MV-4-11 (cell line): ENCODE measurements around the gene CALN1.

ENCODE experiments used
- DNase-seq: peaks from one replicate; lab custom pipeline; 2025; lab: John Stamatoyannopoulos, UW

CALN1 gene

DNA sequence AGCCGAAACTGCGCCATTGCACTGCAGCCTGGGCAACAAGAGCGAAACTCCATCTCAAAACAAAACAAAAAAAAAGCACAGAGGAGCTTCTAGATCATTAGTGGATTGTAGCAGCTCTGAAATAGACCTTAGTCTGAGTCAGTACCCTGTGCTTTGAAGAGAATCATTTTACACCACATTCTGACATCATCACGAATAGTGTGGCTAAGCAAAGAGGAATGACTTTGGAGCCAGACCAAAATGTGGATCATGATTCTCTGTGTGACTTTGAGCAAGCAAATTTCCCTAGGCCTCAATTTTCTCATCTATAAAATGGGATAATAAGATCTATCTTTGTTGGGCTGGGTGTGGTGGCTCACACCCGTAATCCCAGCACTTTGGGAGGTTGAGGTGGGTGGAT lies 618.9 kb downstream of the CALN1 start:
- DNase-seq, result no peak

DNA sequence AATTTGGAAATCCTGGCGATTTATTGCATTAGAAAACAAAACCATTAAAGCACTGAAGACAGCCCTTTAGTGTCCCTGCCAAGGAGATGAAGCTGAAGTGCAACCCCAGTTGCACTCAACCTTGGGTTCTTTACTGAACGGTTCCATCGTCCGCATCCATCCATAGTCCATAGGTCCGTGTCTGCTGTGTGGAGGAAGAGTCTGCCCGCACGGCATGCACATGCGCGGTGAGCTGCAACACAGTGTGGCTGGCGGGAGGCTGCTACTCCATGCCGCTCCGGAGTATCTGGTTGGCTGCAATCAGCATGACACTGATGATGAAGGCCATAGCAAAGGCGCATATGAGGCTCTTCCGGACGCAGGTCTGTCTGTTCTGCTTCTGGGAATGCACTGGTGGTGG lies 624.6 kb downstream of the CALN1 start:
- DNase-seq, result no peak

DNA sequence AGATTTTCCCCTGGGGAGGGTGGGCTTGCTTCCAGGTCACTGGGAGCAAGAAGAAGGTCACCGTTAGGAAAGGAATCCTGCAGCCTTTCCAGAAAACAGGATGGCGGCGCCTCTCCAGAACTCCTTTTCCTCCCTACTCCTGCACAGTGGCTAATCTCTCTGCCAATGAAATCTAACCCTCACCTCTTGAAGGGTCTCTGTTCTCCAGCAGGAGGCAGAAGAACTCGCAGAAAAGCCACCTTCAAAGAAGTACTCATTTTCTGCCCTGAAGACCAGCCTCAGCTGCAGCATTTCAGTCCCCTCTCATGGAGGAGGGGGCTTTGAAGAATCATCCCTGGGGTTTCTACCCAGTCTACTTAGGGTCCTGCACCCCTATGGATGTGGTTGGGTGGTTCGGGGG lies 626.9 kb downstream of the CALN1 start:
- DNase-seq, result no peak

DNA sequence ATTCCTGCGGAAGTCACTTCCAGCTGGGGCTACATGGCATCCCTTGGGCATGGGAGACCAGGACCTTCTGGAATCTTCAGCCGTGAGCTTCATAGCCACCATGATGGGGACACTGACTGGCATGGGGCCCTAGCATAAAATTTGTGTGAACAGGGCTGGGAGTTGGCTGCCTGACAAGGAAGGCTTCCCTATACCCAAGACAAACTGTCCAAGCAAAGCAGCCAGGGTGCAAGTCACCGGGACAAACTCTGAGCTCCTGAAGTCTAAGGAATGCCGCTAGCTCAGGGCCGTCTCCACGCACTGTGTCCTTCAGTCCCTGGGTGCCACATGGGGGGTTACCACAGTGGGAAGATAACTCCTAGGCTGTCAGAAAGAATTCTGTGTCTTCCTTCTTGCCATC lies 627.4 kb downstream of the CALN1 start:
- no peak for DNase-seq

DNA sequence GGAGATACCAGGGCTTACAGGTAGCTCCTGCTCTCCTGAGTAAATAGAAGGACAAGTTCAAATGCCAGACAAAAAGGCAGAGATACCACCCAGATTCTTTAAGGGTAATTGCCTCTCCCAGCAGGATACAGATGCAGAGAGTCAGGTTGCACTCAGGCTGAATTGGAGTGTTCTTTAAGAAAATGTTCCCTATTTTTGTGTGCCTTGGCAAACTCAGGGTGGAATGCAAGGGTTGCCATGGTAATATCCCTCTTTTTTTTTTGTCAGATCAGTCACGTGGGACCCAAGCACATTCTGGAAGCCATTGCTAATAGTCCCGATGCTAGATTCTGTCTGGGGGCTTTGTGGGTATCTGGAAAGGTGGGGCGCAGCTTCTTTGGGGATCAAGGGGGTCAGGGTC lies 628.0 kb downstream of the CALN1 start:
- no peak for DNase-seq

DNA sequence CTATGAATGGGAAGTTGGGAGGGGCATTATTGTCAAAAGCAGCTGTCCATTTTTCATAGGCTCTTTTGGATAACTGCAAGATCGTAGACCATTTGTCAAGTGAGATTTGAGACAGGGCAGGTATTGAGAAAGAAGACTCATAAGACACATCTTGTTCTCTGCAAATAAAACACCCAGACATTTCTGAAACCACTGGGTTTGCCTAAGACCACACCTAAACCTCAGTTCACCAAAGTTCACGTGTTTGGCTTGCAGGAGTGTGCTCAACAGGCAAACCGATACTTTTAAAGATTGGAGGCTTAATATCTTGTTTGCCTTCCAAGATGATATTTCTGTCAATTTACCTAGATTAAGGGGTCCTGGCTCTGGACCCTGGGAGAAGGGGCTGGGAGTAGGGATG lies 628.4 kb downstream of the CALN1 start:
- no peak for DNase-seq

DNA sequence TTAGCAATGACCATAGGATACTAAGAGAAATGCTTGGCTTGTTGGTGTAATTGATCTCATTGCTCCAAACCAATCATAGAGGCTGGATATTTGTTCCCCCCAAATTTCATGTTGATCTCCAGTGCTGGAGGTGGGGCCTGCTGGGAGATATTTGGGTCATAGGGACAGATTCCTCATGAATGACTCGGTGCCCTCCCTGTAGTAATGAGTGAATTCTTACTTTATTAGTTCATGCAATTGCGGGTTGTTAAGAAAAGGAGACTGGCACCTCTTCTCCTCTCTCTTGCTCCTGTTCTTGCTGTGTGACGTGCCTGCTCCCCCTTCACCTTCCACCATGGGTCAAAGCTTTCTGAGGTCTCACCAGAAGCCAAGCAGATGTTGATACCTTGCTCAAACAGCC lies 630.1 kb downstream of the CALN1 start:
- DNase-seq, result no peak

DNA sequence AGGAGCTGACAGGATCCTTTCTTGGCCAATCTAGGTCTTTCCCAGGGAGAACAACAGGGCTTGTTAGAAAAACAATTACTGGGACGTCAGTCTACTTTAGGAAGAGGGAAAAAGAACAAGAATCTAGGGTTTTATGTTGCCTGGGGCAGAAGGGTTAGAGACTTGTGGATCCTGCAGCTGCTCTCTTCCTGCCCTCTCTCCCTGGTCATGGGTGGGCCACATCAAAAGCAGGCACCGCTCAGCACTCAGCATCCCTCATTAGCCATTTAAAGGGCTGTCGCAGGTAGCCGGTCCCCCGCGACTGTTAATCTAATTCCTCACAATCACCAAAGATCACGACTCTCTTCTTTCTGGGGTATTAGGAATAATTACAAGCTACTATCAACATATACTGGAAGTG lies 631.9 kb downstream of the CALN1 start:
- DNase-seq, result no peak

DNA sequence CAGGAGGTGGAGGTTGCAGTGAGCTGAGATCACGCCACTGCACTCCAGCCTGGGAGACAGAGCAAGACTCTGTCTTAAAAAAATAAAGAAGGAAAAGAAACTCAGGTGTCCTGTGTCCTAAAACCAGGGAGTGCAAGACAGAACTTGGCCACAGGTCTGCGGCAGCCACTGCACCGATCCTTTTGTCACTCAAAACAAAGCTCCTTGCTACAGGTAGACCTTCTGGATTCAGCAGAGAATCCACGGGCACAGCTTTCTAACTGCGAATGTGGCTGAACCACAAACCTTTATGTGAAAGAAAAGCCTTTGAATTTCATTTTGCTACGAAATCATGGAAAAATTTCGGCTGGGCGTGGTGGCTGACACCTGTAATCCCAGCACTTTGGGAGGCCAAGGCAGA lies 634.9 kb downstream of the CALN1 start:
- no peak for DNase-seq

DNA sequence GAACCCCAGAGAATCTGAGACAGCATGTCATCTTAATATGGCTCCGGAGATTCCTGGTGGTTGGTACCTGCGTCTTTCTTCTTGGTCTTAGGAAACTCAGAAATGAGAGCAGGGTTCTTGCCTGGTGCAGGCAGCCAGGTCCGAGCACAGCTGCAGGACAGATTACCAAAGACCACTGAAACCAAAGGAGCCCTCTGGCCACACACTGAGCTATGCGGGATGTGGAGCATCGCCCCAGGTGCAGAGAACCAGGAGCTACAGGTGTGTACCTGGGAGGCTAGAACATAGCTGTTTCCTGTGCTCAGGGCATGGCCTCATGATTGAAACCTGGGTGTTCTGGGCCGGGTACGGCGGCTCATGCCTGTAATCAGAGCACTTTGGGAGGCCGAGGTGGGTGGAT lies 635.4 kb downstream of the CALN1 start:
- no peak for DNase-seq

DNA sequence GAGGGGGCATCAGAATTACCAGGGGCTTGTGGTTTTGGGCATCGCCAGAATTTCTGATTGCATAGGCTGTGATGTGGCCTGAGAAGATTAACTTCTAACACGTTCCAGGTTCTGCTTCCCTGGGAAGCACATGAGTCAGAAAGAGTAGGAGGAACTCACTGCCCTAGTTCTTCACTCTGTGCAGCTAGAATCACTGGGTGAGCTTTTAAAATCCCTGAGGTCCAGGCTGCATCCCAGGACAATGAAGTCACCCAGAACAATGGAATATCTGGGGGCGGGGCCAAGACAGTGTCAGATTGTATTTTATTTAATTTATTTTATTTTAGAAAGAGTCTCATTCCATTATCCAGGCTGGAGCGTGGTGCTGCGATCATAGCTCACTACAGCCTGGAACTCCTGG lies 636.5 kb downstream of the CALN1 start:
- no peak for DNase-seq

DNA sequence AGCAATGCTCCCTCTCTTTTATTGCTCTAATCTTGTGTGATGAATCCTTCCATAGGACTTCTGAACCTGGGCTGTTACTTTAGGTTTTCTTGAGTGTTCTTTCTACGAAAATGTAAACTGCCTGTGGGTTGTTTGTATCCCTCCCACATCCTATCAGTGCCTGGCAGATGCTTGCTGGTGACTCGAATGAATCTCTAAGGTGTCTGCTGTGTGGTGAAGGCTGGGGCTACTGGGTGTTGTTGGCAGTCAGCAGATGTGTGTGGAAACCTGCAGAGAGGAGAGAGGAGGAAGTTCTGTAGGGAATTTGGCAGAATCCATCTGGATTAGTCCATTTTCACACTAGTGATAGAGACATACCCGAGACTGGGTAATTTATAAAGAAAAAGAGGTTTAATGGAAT lies 639.4 kb downstream of the CALN1 start:
- DNase-seq, result no peak

DNA sequence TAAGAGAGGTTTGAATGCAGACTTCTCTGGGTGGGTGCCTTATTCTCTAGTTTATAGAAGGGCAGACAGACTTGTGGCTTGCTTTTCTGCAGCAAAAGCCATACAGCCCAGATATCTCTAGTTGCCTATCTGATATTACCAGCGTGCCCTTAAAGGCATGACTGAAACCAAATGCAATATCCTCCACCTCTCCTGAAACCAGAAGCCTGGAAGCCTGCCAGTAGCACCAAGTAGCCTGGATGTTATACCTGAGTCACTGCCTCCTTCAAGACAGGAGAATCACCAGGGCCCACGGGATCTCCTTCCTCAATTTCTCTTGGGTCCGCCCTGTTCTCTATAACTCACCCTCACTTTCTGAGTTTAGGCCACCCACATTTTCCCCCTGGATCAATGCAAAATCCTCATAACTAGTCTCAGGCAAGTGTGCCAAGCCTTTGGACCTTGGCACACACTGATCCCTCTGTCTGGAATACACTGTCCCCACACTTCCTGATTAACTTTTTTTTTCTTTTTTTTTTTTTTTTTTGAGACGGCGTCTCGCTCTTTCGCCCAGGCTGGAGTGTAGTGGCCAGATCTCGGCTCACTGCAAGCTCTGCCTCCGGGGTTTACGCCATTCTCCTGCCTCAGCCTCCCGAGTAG lies 641.8 kb downstream of the CALN1 start:
- DNase-seq, result no peak

DNA sequence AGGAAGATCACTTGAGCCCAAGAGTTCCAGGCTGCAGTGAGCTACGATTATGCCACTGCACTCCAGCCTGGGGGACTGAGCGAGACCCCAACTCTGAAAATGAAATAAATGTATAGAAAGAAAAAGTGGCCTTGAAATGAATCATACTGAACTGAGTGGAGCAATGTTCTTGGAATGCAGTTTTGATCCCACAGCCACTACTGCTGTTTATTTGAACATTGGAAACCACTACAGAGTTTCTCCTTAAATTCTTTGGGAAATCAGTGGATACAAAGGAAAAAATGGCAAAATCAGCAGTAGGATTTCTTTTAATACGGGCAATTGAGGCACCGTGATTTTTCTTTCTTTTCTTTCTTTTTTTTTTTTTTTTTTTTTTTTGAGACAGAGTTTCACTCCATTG lies 642.8 kb downstream of the CALN1 start:
- DNase-seq, result no peak

DNA sequence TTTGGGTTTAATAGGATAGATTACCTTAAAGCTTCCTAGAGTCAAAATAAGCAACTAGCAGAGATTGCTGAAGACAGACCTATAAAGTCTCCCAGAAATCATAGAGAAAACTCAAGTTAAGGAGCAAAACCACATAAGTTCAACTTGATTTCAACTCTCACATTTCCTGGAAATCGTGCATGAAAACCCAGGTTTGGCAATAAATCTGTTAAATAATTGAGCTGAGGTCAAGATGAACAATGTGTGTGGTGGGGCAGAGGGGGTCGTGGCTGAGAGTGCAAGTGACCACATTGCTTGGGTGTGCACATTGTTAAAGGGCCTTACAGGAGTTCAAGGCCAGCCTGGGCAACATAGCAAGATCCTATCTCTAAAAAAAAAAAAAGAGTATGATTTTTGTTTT lies 643.7 kb downstream of the CALN1 start:
- DNase-seq, result no peak

DNA sequence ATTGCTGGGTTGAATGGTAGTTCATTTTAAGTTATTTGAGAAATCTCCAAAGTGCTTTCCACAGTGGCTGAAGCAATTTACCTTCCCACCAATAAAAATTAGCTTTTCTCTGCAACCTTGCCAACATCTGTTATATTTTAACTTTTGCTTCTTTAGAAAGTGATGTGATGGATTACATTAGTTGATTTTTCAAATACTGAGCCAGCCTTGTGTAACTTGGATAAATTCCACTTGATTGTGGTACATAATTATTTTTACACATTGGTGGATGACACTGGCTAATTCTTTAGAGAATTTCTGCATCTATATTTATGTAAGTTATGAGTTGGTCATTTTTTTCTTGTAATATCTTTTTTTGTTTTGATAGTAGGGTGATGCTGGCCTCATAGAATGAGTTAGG lies 646.1 kb downstream of the CALN1 start:
- no peak for DNase-seq

DNA sequence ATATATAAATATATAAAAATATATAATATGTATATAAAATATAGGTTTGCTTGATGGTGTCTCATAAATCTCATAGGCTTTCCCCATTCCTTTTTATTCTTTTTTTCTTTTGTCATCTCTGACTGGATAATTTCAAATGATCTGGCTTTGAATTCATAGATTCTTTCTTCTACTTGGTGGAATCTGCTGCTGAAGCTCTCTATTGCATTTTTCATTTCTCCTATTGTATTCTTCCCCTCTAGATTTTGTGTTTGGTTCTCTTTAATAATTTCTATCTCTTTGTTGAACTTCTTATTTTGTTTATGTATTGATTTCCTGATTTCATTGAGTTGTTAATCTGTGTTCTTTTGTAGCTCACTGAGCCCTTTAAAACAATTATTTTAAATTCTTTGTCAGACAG lies 650.8 kb downstream of the CALN1 start:
- DNase-seq, result no peak

DNA sequence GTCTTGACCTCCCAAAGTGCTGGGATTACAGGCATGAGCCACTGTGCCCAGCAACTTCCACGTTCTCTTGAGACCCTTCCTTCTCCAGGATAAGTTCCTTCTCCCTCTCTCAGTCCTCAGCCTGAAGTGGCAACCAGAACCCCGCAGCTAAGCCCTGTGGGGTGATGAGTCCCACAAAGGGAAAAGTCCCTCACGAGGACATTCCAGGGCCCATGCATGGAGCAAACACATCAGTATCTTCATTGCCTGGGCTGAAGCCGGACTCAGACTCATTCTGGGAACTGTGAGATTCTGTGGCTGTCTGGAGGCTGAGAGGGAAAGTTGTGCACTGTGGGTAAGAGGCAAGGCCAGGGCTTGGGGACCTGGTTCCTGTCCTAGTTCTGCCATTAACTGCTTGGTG lies 657.3 kb downstream of the CALN1 start:
- DNase-seq, result no peak

DNA sequence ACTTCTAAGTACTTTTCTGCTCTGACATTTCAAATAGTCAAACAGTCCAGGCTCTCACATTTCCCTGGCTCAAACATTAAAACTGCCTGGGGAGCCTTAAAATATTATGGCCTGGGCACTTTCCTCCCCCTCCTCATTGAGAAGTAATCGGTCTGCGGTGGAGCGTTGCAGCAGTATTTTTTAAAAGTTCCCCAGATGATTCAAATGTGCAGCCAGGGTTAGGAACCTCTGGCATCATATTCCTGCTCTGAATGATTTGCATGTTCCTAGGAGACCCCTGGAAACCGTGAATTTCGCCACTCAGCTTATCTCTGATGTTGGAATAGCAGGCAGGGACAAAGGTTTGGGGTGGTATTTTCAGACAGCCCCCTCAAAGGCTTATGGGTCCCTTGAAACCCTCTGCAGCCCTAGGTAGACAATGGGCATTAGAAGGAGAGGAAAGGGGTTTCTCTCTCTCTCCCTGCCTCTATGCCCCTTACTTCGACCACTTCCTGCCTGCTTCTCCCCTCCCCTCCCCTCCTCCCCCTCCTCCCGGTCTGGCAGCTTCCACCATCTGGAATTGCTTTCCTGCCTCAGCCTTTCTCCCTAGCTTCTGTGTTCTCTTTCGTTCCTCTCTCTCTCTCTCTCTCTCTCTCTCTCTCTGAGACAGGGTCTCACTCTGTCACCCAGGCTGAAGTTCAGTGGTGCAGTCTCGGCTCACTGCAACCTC lies 658.0 kb downstream of the CALN1 start:
- no peak for DNase-seq

DNA sequence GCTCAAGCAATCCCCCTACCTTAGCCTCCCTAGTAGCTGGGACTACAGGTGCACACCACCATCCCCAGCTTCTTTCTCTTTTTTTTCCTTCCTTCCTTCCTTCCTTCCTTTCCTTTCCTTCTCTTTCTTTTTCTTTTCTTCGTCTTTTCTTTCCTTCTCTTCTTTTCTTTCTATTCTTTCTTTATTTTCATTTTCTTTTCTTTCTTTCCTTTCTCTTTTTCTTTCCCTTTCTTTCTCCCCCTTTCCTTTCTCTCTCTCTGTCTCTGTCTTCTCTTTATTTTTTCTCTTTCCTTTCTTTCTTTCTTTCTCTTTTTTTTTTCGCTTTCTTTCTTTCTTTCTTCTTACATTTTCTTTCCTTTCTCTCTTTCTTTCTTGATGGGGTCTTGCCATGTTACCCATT lies 658.9 kb downstream of the CALN1 start:
- DNase-seq, result no peak

DNA sequence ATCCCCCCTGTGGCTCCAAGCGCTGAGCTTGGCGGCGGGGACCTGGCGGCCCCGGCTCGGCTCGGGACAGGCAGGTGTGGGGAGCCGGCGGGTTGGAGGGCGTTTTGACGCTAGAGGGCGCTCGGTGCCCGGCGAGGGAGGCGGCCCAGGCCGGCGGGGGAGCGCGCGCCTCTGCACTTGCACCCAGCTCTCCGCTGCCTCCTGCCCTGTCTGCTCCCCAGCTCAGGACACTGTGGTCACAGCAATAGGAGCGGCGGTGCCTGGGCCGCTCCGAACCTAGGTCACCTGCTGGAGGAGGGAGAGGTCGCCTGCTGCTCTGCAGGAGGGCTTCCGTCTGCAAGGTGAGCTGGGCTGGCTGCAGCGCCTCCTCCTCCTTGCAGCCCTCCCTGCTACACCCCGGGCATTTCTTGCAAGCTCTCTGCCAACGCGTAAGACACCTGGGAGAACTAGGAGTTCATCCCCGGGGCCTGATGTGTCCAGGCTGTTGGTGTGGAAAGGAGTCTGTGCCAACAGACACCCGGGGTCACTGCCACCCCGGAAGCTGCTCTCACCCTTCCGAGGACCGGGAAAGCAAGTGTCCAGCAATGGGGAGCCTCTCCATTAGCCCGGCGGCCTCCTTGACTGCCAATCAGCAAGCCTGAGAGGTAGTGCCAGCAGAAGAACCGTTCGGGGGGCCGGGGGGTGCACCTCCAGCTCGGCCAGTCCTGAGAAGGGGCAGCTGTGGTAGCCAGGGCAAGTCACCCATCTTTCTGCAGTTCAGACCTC lies 659.8 kb downstream of the CALN1 start:
- DNase-seq, result no peak

DNA sequence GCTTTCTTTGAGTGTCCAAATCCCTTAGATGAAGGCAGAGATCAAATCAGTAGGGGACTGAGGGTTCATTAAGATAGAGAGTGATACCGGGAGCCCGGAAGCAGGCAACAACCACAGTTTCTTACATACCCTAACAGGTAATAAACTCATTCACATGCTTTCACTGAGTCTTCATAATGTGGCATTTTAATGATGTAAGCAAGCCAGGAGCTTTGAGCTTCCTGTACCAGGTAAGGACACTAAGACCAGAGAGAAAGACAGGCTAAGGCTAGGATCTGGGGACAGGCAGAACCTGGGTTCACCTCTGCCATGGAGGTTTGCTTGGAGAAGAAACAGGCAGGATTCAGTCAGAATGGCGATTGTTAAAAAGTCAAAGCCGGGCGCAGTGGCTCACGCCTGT lies 661.8 kb downstream of the CALN1 start:
- no peak for DNase-seq

DNA sequence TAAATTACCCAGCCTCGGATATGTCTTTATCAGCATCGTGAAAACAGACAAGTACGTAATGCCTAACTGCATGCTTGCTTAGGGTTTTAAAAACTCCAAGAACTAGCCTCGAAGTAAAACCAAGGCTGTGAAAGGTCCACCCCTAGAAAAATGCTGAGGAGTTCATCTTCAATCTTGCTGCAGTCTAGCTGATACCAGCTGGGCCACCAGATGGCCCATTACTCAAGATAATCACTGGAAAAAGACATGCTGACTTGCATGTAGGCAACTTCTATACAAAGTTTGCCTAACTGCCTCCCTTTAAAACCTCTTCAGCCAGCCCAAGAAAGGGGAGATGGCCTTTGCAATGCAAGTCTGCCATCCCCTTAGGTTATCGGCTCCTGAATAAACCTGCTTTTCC lies 666.1 kb downstream of the CALN1 start:
- DNase-seq, result no peak

DNA sequence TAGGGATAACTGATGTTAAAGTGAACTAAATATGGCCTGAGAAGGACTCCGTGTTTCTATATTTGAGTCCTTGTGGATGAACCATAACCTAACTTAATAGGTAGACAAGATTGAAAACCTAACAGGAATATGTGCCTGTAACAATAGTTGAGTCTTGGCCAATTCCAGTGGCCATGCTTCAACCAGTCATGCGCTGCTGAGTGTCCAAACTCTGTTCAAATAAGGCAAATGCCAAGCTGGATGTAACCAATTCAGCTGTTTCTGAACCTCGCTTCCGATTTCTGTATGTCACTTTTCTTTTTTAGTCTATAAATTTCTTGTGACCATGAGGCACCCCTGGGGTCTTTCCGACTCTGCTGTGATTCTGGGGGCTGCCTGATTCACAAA lies 672.0 kb downstream of the CALN1 start:
- DNase-seq, result no peak
